Body of pancreas (tissue), 4 donors: Measurements from ENCODE around the gene SEC11A.

ENCODE experiments used
- POLR2A ChIP-seq, 3 donors: fragments of 450-650 bp; IDR thresholded peaks; one replicate each; pipeline ENCODE4 v1.6.1; 2016; ENCODE audit warnings: antibody characterized with exemption in 3 of 3, mild to moderate bottlenecking in 2 of 3
- TF ChIP-seq, protein P1 (sequence below), 7 experiments: fragments of 450-650 bp in 4 of 7; fragments of 200-600 bp in 3 of 7; sonication (generic) in 3 of 7; IDR thresholded peaks; one replicate each; pipeline ENCODE4 v1.5.1; 2016 to 2019; ENCODE audit warnings: antibody characterized with exemption in 7 of 7

DNA sequence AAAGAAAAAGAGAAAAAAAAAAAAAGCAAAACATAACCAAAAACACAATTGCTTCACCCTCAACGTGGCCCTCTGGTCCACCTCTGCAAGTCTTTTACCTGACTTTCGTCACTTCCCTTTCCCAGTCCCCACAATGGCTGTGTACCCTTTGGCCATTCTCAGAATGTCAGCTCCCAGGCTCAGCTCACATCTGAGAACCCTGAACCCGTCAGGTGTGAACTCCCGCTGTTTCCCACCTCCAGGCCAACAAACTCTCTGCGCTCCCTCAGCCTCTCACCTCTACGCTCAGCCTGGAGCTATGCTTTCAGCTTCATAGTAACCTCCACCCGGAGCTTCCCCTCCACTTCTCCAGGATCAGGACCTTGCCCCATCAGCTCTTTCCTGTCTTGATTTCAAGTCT, 91.6 kb downstream of the SEC11A start:
- TF ChIP-seq, protein P1, sequence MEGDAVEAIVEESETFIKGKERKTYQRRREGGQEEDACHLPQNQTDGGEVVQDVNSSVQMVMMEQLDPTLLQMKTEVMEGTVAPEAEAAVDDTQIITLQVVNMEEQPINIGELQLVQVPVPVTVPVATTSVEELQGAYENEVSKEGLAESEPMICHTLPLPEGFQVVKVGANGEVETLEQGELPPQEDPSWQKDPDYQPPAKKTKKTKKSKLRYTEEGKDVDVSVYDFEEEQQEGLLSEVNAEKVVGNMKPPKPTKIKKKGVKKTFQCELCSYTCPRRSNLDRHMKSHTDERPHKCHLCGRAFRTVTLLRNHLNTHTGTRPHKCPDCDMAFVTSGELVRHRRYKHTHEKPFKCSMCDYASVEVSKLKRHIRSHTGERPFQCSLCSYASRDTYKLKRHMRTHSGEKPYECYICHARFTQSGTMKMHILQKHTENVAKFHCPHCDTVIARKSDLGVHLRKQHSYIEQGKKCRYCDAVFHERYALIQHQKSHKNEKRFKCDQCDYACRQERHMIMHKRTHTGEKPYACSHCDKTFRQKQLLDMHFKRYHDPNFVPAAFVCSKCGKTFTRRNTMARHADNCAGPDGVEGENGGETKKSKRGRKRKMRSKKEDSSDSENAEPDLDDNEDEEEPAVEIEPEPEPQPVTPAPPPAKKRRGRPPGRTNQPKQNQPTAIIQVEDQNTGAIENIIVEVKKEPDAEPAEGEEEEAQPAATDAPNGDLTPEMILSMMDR (IDR thresholded peaks at IDR 0.05): no peak
- TF ChIP-seq POLR2A (IDR thresholded peaks at IDR 0.05): no peak
